ENCODE results near the gene KRT33B. TPM values are rescaled to one million over a fixed set of nuclear protein-coding genes. Genes with fewer than 3 reads are reported as not detected.

The KRT33B gene
- total and polyA plus RNA-seq, 2 of the 8 experiments (the other 6 are each of a cell fraction or from before 2014, with no cell fraction given), result not detected

- ChIA-PET POLR2A (ENCODE audit: partially characterized antibody) (no interaction called here), CTCF (ENCODE audit: partially characterized antibody) (interaction anchor here (0.7 to 2.3 kb wide), 8 partner anchors 12 to 663 kb away, joined by 3 to 8 read pairs (median 4); no protein-coding TSS in a partner anchor)
Measured at GRCh38 chr17:41390411-41390938, 20.9 kb upstream of the KRT33B start.

More at GRCh38 chr17:41390411-41390938, 20.9 kb upstream of the KRT33B start:
- Histone ChIP-seq H3K14ac (ENCODE audit: insufficient read length) (no peak overlapping the region), H4K8ac (ENCODE audit: extremely low read depth, insufficient read depth, low read length) (no peak overlapping the region), H4K91ac (replicated peaks; ENCODE audit: insufficient read length, low read length) (no peak overlapping the region), H3K79me2 (ENCODE audit: control insufficient read depth in 1 of 2, insufficient read depth in 2 of 2, low read length in 2 of 2) (no peaks in the 10 kb centered on the region), H3K9me3 (ENCODE audit: insufficient read depth in 2 of 2, low read depth in 1 of 2, low read length in 1 of 2) (no peaks in the 10 kb centered on the region; a peak in 1 of 4 replicates), H3K4me3 (ENCODE audit: extremely low read depth in 1 of 4, insufficient read depth in 2 of 4, low read depth in 3 of 4, low read length in 4 of 4) (no peak overlapping the region), H3K18ac (ENCODE audit: extremely low read depth, low read length) (no peak overlapping the region), H4K5ac (ENCODE audit: insufficient read length, low read depth, low read length) (no peak overlapping the region), H3K4me2 (ENCODE audit: insufficient read depth in 1 of 2, low read depth in 2 of 2, low read length in 2 of 2) (no peak overlapping the region), H3K9ac (replicated peaks in 1 of 4; ENCODE audit: extremely low read depth in 1 of 4, low read depth in 3 of 4, low read length in 3 of 4) (no peak overlapping the region), H4K20me1 (replicated peaks in 1 of 2; ENCODE audit: control insufficient read depth in 1 of 2, insufficient read depth in 2 of 2, low read length in 2 of 2) (no peaks in the 10 kb centered on the region), H3K4me1 (replicated peaks in 1 of 4; ENCODE audit: control insufficient read depth in 3 of 4, insufficient read depth in 4 of 4, low read length in 3 of 4) (no peaks in the 10 kb centered on the region), H3K23ac (ENCODE audit: insufficient read length) (no peak overlapping the region), H3K27me3 (replicated peaks in 1 of 4; ENCODE audit: control insufficient read depth in 3 of 4, extremely low read depth in 1 of 4, insufficient read depth in 3 of 4, low read length in 3 of 4) (no peaks in the 10 kb centered on the region), H2AK5ac (ENCODE audit: low read depth, low read length) (no peak overlapping the region), H3K4ac (replicated peaks; ENCODE audit: insufficient read length, low read depth, low read length) (no peak overlapping the region), H3K23me2 (ENCODE audit: low read depth, low read length) (no peaks in the 10 kb centered on the region), H2BK5ac (ENCODE audit: low read depth, low read length) (no peak overlapping the region), H2BK15ac (ENCODE audit: low read length) (no peak overlapping the region), H3K27ac (ENCODE audit: low read depth, low read length) (no peak overlapping the region), H3K79me1 (ENCODE audit: low read depth, low read length) (no peaks in the 10 kb centered on the region), H2AFZ (ENCODE audit: low read length) (no peak overlapping the region), H2BK20ac (ENCODE audit: low read length) (no peak overlapping the region), H2BK120ac (replicated peaks; ENCODE audit: low read depth, low read length) (no peak overlapping the region), H3K56ac (replicated peaks; ENCODE audit: insufficient read length, low read depth, low read length) (no peak overlapping the region), H3K36me3 (ENCODE audit: control insufficient read depth in 2 of 4, insufficient read depth in 4 of 4, low read length in 3 of 4) (no peaks in the 10 kb centered on the region), H2BK12ac (ENCODE audit: low read depth, low read length) (no peak overlapping the region)
- DNase-seq (ENCODE audit: low read depth in 1 of 2, low spot score in 2 of 2) (no peak), FAIRE-seq (no peak)
- TF ChIP-seq CBX8 (IDR thresholded peaks at IDR 0.05; ENCODE audit: borderline replicate concordance, low read depth, low read length) (no peak), CHD1 (IDR thresholded peaks at IDR 0.05; ENCODE audit: low read depth, low read length) (no peak), CEBPB (IDR thresholded peaks at IDR 0.05; ENCODE audit: low read depth, low read length) (no peak), SP4 (IDR thresholded peaks at IDR 0.05; ENCODE audit: low read length) (no peak), KDM4A (IDR thresholded peaks at IDR 0.05; ENCODE audit: low read depth, low read length, severe bottlenecking) (no peak), HDAC2 (IDR thresholded peaks at IDR 0.05; ENCODE audit: borderline replicate concordance in 1 of 2, low read depth in 2 of 2, low read length in 2 of 2) (no peak), TBP (IDR thresholded peaks at IDR 0.05; ENCODE audit: low read depth, low read length) (no peak), ATF3 (IDR thresholded peaks at IDR 0.05; ENCODE audit: insufficient read depth, low read depth, low read length) (no peak), RFX5 (IDR thresholded peaks at IDR 0.05; ENCODE audit: borderline replicate concordance, low read depth, low read length) (no peak), KDM5A (IDR thresholded peaks at IDR 0.05; ENCODE audit: low read length) (no peak), RNF2 (IDR thresholded peaks at IDR 0.05; ENCODE audit: borderline replicate concordance, low read depth, low read length, missing control alignments, poor library complexity, severe bottlenecking) (no peak), EP300 (IDR thresholded peaks at IDR 0.05; ENCODE audit: borderline replicate concordance in 1 of 2, low read depth in 2 of 2, low read length in 2 of 2) (no peak), ASH2L (IDR thresholded peaks at IDR 0.05; ENCODE audit: low read length) (no peak), POLR2A (IDR thresholded peaks at IDR 0.05; ENCODE audit: control extremely low read depth in 1 of 2, low read depth in 2 of 2, low read length in 2 of 2) (no peak)
- 90% methylated on average over 7 of the region's 7 CpGs; no CpG with 5 or more reads in 1 of the 2 experiments for WGBS, 2 experiments (ENCODE audit: extremely low coverage in 1 of 2, insufficient coverage in 1 of 2, insufficient read length in 1 of 2, insufficient replicate concordance in 2 of 2, low coverage in 1 of 2, low lambda C conversion rate in 2 of 2, missing lambda C conversion rate in 1 of 2)
